Activated T-cell treated with anti-CD3 and anti-CD28 coated beads, Interleukin-2, amount 50 U/mL, for 1 hour (primary cell): Measurements from ENCODE around the gene UIMC1.
"Not testable (repeated sequence)": the region's sequence is repeated elsewhere in the genome, so short reads cannot be mapped to it uniquely, and the experiment has no call there.

ENCODE experiments used
- DNase-seq: peaks from one replicate; pipeline ENCODE4 v3.0.0-alpha.2; 2020

The UIMC1 gene

GRCh38 chr5:177005619-177006264 is 837 bp downstream of the UIMC1 start:
- DNase-seq = peak; percentile 74

DNA sequence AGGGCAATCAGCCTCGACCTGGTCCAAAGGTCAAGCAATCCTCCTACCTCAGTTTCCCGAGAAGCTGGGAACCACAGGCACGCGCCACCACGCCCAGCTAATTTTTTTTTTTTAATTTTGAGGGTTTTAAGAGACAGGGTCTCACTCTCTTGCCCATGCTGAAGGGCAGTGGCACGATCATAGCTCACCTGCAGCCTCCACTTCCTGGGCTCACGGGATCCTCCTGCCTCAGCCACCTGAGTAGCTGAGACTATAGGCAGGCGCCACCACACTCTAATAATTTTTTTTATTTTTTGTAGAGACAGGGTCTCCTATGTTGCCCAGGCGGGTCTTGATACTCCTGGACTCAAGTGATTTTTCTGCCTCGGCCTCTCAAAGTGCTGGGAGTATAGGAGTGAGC is 1.6 kb downstream of the UIMC1 start:
- no peak for DNase-seq

DNA sequence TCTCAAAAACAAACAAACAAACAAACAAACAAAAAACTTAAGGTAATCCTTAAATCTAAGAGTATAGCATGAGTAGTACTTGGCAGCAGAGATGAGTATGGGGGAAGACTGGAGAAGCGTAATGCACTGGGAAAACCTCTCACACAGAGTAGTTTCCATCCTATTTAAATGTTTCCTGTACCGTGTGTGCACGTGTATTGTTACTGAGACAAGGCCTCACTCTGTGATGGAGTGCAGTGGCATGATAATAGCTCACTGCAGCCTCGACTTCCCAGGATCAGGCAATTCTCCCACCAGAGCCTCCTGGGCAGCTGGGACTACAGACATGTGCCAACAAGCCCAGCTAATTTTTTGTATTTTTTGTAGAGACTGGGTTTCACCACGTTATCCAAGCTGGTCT is 2.9 kb downstream of the UIMC1 start:
- DNase-seq = no peak

DNA sequence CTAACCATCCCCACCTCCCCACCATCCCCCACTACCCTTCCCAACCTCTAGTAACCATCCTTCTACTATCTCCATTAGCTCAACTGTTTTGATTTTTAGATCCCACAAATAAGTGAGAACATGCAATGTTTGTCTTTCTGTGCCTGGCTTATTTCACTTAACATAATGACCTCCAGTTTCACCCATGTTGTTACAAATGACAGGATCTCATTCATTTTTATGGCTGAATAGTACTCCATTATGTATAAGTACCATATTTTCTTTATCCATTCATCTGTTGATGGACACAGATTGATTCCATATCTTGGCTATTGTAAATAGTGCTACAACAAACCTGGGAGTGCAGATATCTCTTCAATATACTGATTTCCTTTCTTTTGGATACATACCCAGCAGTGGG is 7.1 kb downstream of the UIMC1 start:
- not testable (repeated sequence) for DNase-seq

- DNase-seq = no peak
These were observed 7.8 kb downstream of the UIMC1 start for GRCh38 chr5:176998828-176999227.

- DNase-seq = no peak
These were observed 9.8 kb downstream of the UIMC1 start for GRCh38 chr5:176996780-176997179.

DNA sequence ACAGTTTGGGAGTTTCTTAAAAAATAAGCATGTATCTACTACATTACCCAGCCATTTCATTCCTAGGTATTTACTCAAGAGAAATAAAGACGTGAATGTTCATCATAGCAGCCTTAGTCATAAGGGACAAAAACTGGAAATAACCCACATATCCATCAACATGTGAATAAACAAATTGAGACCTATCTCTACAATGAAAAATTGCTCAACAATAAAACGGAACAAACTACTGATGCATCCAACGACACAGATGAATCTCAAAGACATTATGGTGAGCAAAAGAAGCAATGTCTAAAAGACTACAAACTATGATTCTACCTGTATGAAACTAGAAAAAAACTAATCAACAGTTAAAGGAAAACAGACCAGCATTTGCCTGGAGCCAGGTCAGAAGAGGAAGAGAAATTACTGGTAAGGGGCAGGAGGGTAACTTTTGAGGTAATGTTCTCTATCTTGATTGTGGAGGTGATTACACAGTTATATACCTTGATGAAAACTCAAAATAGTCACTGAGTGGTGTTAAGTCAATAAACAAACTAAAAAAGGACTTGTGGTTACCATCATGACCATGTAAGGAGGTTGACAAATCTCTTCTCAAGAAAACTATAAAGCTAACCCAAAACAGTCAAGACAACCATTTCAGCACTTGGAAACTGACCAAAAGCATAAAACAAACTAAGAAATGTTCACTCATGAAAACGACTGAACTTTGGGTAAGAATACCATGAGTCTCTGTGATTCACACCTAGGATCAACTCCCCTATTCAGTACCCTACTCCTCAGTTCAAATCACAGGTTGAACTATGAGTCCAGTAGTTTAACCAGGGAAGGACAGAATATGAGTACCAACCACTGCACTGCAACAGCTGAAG is 10.4 kb downstream of the UIMC1 start:
- DNase-seq = no peak

- no peak for DNase-seq
These were observed 11.5 kb downstream of the UIMC1 start for GRCh38 chr5:176995122-176995490.

GRCh38 chr5:176994460-176995121 is 12.0 kb downstream of the UIMC1 start:
- no peak for DNase-seq

DNA sequence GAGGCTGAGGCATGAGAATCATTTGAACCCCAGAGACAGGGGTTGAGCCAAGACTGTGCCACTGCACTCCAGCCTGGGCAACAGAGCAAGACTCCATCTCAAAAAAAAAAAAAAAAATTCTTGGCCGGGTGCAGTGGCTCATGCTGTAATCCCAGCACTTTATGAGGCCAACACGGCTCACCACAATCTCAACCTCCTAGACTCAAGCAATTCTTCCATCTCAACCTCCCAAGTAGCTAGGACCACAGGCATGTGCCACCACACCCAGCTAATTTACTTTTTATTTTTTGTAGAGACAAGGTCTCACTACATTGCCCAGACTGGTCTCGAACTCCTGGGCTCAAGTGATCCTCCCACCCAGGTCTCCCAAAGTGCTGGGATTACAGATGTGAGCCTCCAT is 13.5 kb downstream of the UIMC1 start:
- DNase-seq = not testable (repeated sequence)

DNA sequence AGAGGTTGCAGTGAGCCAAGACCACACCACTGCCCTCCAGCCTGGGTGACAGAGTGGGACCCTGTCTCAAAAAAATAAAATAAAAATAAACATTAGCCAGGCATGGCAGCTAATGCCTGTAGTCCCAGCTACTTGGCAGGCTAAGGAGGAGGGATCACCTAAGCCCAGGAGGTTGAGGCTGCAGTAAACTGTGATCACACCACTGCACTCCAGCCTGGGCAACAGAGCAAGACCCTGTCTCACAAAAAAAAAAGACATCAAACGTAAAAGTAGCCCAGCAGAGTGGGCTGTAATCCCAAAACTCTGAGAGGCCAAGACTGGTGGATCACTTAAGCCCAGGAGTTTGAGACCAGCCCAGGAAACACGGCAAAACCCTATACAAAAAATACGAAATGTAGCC is 19.0 kb downstream of the UIMC1 start:
- DNase-seq = no peak

DNA sequence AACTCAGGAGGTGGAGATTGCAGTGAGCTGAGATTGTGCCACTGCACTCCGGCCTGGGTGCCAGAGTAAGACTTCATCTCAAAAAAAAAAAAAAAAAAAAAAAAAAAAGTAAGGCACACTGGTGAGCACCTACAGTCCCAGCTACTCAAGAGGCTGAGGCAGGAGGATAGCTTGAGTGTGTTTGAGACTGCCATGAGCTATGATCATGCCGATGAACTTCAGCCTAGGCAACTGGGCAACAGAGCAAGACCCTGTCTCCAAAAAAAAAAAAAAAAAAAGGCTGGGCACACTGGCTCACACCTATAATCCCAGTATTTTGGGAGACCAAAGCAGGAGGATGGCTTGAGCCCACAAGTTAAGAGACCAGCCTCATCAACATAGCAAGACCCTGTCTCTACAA is 20.3 kb downstream of the UIMC1 start:
- no peak for DNase-seq

GRCh38 chr5:176985516-176985915 is 21.1 kb downstream of the UIMC1 start:
- DNase-seq = peak; percentile 33

GRCh38 chr5:176984176-176984575 is 22.4 kb downstream of the UIMC1 start:
- DNase-seq = not testable (repeated sequence)

DNA sequence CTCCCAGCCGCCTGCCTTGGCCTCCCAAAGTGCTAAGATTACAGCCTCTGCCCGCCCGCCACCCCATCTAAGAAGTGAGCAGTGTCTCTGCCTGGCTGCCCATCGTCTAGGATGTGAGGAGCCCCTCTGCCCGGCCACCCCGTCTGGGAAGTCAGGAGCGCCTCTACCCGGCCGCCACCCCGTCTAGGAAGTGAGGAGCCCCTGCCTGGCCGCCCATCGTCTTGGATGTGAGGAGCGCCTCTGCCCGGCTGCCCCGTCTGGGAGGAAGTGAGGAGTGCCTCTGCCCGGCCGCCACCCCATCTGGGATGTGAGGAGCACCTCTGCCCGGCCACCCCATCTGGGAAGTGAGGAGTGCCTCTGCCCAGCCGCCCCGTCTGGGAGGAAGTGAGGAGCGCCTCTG is 23.0 kb downstream of the UIMC1 start:
- not testable (repeated sequence) for DNase-seq

DNA sequence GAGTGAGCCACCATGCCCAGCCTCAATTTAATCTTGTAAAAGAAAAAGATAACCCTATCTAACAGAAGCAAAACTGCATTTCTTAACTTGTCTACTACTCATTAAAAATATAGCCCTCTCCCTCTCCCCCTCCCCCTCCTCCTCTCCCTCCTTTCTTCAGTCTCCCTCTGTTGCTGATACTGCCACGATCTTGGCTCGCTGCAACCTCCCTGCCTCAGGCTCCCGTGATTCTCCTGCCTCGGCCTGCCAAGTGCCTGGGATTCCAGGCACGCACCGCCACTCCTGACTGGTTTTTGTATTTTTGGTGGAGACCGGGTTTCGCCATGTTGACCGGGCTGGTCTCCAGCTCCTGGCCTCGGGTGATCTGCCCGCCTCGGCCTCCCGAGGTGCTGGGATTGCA is 23.5 kb downstream of the UIMC1 start:
- DNase-seq = not testable (repeated sequence)

DNA sequence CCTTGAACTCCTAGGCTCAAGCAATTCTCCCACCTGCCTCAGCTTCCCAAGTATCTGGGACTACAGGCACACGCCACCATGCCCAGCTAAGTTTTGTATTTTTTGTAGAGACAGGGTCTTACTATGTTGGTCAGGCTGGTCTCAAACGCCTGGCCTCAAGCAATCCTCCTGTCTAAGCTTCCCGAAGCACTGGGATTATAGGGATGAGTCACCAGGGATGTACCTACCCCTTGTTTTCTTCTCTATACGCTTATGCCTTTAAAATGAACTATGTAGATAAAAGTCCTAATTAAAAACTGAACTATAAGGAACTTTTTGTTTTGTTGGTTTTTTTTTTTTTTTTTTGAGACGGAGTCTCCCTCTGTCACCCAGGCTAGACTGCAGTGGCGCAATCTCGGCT is 25.8 kb downstream of the UIMC1 start:
- DNase-seq = no peak

DNA sequence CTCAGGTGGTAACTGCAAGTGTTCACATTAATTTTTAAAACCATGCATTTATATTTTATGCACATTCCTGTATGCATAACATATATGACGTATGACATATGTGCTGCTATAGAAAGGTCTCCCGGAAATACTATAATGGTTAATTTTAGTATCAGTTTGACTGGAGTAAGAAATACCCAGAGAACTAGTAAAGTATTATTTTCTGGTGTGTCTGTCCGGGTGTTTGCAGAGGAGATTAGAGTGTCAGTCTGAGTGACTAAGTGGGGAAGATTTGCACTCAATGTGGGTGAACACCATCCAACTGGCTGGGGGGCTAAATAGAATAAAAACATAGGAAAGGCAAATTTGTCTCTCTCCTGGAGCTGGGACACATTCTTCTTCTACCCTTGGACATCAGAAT is 26.9 kb downstream of the UIMC1 start:
- DNase-seq = no peak

DNA sequence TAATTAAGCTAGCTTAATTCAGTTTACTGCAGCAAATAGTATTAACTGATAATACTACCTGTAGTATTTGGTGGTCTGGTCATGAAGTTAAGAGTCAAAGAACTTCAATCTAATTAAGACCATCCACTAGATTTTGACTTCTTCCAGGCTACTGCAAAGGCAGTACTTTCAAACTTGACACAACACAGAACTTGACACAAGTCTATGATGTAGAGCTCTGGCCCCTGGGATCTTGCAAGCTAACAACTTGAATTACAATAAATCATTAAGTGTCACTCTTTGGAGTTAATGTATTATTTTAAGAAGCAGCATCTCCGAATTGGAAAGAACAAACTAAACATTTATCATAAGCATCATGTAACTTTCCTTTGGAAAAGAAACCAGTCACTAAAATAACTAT is 40.9 kb downstream of the UIMC1 start:
- no peak for DNase-seq

- no peak for DNase-seq
These were observed 47.5 kb downstream of the UIMC1 start for GRCh38 chr5:176959051-176959450.

- DNase-seq = no peak
These were observed 49.8 kb downstream of the UIMC1 start for GRCh38 chr5:176956756-176957155.

- DNase-seq = no peak
These were observed 50.7 kb downstream of the UIMC1 start for GRCh38 chr5:176955895-176956294.

DNA sequence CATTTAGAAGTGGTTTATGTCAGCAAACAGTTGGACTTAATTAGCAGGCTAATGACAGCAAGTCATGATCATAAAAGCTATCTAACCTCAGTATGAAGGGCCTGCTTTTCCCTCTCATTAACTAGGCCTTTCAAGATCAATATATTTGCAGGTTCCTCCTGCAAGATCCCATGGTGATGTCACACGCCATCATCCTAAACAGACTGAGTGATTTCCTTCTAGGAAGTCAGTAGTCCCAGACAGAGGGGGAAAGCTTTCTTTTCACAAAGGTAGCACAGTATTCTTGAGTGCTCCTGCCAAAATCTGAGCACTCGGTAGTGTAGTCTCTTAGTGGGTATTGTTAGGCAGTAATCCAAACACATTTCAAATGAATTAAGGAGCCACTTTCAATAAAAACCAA is 52.5 kb downstream of the UIMC1 start:
- no peak for DNase-seq
